ENCODE measurements around the gene CCDC159. TPM values are rescaled to one million over a fixed set of nuclear protein-coding genes. Genes with fewer than 3 reads are reported as not detected.

CCDC159 gene
- total RNA-seq, 1 donor from 2014 or later, result 3.5 TPM

- DNase-seq (ENCODE audit: low read depth), result no peak
These were observed 41.1 kb downstream of the CCDC159 start for GRCh38 chr19:11387162-11388034.

DNA sequence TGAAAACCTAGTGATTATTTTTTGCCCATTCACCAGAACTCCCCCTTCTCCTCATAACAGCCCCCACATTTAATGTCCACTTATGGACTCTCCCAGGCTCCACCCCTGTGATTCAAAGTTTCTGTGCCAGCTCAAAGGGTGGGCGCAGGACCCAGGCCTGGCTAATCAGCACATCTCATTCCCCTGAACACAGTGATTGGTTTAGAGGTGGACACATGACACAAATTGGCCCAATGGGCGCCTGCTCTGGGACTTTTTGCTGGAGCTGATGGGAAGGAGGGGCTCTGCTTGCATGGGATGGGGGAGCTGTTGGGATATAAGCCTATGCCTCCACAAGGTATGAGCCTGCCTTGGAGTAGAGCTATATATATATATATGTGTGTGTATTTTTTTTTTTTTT, 44.0 kb downstream of the CCDC159 start:
- no peak for DNase-seq (ENCODE audit: low read depth)

DNA sequence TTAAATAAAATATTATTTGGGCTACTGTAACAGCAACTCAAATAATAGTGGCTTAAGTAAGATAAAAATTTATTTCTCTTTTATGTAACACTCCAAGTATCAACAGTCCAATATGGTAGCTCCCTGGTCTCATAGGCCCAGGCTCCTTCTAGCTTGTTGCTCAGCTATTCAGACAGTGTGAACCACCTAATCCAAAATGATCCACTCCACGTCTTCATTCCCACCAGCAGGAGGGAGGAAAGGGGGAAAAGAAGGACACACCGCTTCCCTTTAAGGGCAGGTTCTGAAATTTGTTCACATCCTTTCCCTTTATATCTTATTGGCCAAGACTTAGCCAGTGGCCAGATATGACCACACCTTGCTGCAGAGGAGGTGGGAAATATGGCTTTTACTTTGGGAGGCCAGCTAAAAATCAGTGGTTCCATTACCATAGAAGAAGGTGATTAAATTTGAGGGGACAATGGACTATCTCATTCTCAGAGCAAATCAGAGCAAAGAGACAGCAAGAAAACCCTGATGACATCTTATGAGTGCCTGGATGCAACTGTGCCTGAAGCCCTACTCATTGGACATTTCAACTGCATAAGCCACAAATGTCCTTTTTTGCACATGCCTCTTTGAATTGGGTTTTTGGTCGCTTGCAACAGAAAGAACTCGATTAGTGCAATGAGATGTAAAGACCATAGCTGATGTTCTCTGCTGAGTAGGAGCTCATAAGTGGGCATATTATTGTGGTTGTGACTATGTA, 44.8 kb downstream of the CCDC159 start:
- no peak for DNase-seq (ENCODE audit: low read depth)

DNA sequence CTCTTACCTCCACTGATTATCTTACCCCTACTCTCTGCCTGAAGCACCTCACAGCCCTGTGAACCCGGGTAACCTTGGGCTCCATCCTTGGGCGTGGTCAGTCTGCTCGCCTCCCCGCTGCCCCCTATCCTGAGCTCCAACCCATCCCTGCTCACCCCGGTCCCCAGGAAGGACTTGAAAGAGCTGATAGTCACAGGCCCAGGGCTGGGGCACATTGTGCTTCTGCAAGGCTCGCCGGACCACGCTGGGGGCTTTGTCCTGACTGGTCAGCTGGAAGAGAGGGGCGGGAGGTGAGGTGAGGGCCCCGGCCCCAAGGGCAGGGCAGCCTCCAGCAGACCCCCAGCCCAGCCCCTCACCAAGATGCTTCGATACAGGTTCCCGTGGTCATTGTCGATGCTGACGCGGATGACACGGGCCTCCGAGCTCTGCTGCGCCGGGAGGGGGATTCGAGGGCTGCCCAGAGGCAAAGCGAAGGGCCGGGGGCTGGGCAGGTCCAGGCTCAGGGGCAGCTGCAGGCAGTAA, 50.8 kb downstream of the CCDC159 start:
- DNase-seq (ENCODE audit: low read depth), result no peak

- DNase-seq (ENCODE audit: low read depth), result no peak
These were observed 53.3 kb downstream of the CCDC159 start for GRCh38 chr19:11399667-11400066.

DNA sequence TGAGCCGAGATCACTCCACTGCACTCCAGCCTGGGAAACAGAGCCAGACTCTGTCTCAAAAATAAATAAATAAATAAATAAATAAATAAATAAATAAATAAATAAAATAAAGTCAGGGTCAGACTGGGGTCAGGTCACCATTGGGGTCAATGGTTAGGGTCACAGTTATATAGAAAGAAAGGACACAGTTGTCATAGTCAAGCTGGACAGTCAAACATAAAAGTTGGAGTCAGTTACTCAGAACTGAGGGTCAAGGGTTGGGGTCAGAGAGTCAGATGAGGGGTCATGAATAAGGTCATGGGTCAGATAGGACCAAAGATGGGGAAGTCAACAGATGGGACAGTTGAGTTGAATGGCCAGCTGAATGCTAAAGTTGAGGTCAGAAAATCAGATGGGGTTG, 54.5 kb downstream of the CCDC159 start:
- no peak for DNase-seq (ENCODE audit: low read depth)

- no peak for DNase-seq (ENCODE audit: low read depth)
These were observed 55.7 kb downstream of the CCDC159 start for GRCh38 chr19:11401808-11402543.

Other genes with a start within 250 kb of the CCDC159 start
- 2.4 and 2.5 TPM in 2 replicates for gene SPC24, start 190.7 kb upstream of the CCDC159 start, total RNA-seq
- 317 and 438 TPM in 2 replicates for gene KANK2, start 149.0 kb upstream of the CCDC159 start, total RNA-seq
- not detected in 2 replicates for gene ANGPTL8, start 106.9 kb upstream of the CCDC159 start, total RNA-seq
- gene DOCK6, start 84.0 kb upstream of the CCDC159 start, total RNA-seq, result 10.1 and 12.7 TPM in 2 replicates
- not detected in 2 replicates for gene TSPAN16, start 50.4 kb upstream of the CCDC159 start, total RNA-seq
- gene RAB3D, start 6.9 kb upstream of the CCDC159 start, total RNA-seq, result 0.32 and 0.47 TPM in 2 replicates
- gene TMEM205, start 251 bp upstream of the CCDC159 start, total RNA-seq, result 256 and 374 TPM in 2 replicates
- gene PLPPR2, start 8.9 kb downstream of the CCDC159 start, total RNA-seq, result 21.5 and 35.3 TPM in 2 replicates
- gene SWSAP1, start 28.1 kb downstream of the CCDC159 start, total RNA-seq, result 0.86 and 1.7 TPM in 2 replicates
- 3.4 and 3.8 TPM in 2 replicates for gene EPOR, start 37.8 kb downstream of the CCDC159 start, total RNA-seq
- 0.72 and 2.3 TPM in 2 replicates for gene RGL3, start 72.8 kb downstream of the CCDC159 start, total RNA-seq
- 0.10 and 0.32 TPM in 2 replicates for gene ODAD3, start 88.6 kb downstream of the CCDC159 start, total RNA-seq
- 93.8 and 118 TPM in 2 replicates for gene PRKCSH, start 89.1 kb downstream of the CCDC159 start, total RNA-seq
- gene ELAVL3, start 134.5 kb downstream of the CCDC159 start, total RNA-seq, result not detected in 2 replicates
- gene ZNF653, start 159.3 kb downstream of the CCDC159 start, total RNA-seq, result 5.0 and 5.9 TPM in 2 replicates
- gene ECSIT, start 182.6 kb downstream of the CCDC159 start, total RNA-seq, result 42.2 and 52.7 TPM in 2 replicates
- 2.0 and 6.3 TPM in 2 replicates for gene CNN1, start 192.3 kb downstream of the CCDC159 start, total RNA-seq
- gene ELOF1, start 212.7 kb downstream of the CCDC159 start, total RNA-seq, result 15.0 and 23.9 TPM in 2 replicates
- gene ACP5, start 231.1 kb downstream of the CCDC159 start, total RNA-seq, result 0.52 and 1.4 TPM in 2 replicates